ENCODE measurements around the gene CNOT2.
A peak's percentile ranks its signal among the peaks of the same experiment; 100 is the strongest.

Gene CNOT2

DNA sequence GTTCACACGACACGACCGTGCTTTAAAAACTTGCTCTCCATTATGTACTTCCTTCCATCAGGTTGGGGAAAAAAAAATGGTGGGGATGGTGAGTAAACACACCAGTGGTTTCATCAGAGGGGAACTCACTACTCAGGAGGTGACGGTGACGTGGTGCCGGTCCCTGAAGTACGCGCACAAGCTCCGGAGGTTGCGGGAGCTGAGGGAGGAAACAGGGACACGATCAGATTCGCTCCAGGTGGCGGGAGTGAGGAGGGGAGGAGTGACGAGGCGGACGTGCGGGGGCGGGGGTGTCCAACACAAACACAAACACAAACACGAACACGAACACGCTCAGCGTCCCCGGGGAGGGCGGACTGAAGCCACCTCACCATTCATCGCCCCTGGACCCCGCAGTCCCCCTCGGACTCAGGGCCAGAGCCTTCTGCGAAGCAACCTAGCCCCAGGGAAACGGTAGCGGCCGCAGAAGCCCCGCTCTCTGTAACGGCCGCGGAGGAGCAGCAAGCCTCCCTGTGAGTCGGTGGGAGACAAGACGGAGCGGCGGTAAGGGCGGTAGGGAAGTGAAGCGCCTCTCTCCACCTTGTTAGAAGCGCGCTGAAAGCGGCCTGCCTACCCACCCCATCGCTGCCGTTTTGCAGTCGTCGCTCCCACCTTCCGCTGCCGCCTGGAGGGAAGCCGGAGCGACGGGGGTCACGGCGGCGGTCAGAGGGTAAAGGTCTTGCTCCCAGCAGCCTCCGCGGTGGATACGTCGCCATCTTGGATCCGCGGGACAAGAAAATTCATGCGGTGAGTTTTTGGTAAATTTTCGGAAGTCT, at the start of gene CNOT2:
CNOT2 (plus strand) TSS at position 739 of the 815 bp plus-strand sequence. CDS start 34,794 bp downstream, outside the sequence.
- DNase-seq (ENCODE audit: low read depth): peak; percentile 97
- peak within 1 kb of the TSS; percentile 83 for H3K4me3 ChIP-seq (ENCODE audit: low read depth, low read length)
- TF ChIP-seq MYC (IDR thresholded peaks at IDR 0.05; ENCODE audit: low read depth, low read length) (peak; percentile 71), POLR2A (IDR thresholded peaks at IDR 0.05; ENCODE audit: extremely low read depth, insufficient read length) (peak; percentile 54), CTCF (IDR thresholded peaks at IDR 0.05; ENCODE audit: low read depth, low read length) (no peak)
- TF ChIP-seq, protein P1, sequence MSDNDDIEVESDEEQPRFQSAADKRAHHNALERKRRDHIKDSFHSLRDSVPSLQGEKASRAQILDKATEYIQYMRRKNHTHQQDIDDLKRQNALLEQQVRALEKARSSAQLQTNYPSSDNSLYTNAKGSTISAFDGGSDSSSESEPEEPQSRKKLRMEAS (IDR thresholded peaks at IDR 0.05; ENCODE audit: low read depth, low read length): peak; percentile 78

DNA sequence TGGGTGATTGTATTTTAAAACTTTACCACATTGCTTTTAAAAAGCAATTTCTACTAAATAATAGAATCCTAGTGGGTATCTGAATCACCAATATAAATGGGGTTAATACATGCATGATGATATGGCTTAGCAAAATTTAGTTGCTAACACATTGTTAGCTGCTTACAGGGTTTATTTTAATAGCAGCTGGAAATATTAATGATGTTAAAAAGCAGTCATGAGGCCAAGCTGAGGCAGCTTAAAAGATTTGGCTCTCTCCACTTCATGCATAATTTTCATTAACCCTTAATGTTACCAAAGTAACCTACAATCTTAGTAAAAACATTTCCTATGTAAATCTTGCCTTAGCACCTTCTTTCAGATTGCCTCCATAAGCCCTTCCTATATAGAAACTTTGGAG, 49.2 kb upstream of the CNOT2 start:
- DNase-seq (ENCODE audit: low read depth): no peak
- no peak for TF ChIP-seq CTCF (IDR thresholded peaks at IDR 0.05; ENCODE audit: low read depth, low read length)
- TF ChIP-seq, protein P1 (IDR thresholded peaks at IDR 0.05; ENCODE audit: low read depth, low read length): no peak
- no peak for TF ChIP-seq POLR2A (IDR thresholded peaks at IDR 0.05; ENCODE audit: extremely low read depth, insufficient read length)
- no peak for TF ChIP-seq MYC (IDR thresholded peaks at IDR 0.05; ENCODE audit: low read depth, low read length)
- H3K4me3 ChIP-seq (ENCODE audit: low read depth, low read length): no peak overlapping the region

- no peak overlapping the region for H3K4me3 ChIP-seq (ENCODE audit: low read depth, low read length)
- TF ChIP-seq, protein P1 (IDR thresholded peaks at IDR 0.05; ENCODE audit: low read depth, low read length): no peak
- TF ChIP-seq MYC (IDR thresholded peaks at IDR 0.05; ENCODE audit: low read depth, low read length): no peak
- no peak for TF ChIP-seq POLR2A (IDR thresholded peaks at IDR 0.05; ENCODE audit: extremely low read depth, insufficient read length)
- no peak for TF ChIP-seq CTCF (IDR thresholded peaks at IDR 0.05; ENCODE audit: low read depth, low read length)
- no peak for DNase-seq (ENCODE audit: low read depth)
Observed at GRCh38 chr12:70196811-70197281, 46.4 kb upstream of the CNOT2 start.

DNA sequence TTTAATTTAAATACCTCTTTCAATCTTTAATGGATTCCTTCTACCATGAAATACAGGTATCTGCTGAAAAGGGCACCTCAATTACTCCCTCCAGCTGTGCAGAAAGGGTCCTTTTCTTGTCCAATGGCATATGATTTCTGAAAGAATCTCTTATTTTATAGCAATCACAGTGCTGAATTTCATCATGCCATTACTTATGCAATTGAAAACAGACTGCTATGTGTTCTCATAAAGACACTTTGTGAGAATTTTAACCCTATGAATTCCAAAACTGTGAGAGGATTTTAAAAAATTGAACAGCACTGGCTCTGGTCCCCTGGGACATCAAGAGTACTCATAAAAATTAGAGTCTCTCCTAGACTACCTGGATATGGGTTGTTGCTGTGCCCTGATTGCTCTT, 45.9 kb upstream of the CNOT2 start:
- no peak for DNase-seq (ENCODE audit: low read depth)
- H3K4me3 ChIP-seq (ENCODE audit: low read depth, low read length): no peak overlapping the region
- no peak for TF ChIP-seq POLR2A (IDR thresholded peaks at IDR 0.05; ENCODE audit: extremely low read depth, insufficient read length)
- TF ChIP-seq CTCF (IDR thresholded peaks at IDR 0.05; ENCODE audit: low read depth, low read length): no peak
- TF ChIP-seq, protein P1 (IDR thresholded peaks at IDR 0.05; ENCODE audit: low read depth, low read length): no peak
- TF ChIP-seq MYC (IDR thresholded peaks at IDR 0.05; ENCODE audit: low read depth, low read length): no peak

DNA sequence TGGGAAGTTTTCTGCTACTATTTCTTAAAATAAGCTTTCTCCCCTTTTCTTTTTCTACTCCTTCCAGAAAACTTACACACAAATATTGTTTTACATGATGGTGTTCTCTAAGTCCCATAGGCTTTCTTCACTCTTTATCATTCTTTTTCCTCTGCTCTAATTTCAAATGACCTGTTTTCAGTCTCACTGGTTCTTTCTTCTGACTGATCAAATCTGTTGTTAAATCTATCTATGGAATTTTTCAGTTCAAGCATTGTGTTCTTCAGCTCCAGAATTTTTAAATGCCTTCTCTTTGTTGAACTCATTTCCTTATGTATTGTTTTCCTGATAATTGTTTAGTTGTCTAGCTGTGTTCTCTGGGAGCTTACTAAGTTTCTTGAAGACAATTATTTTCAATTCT, 29.5 kb upstream of the CNOT2 start:
- TF ChIP-seq POLR2A (IDR thresholded peaks at IDR 0.05; ENCODE audit: extremely low read depth, insufficient read length) (no peak), CTCF (IDR thresholded peaks at IDR 0.05; ENCODE audit: low read depth, low read length) (no peak), MYC (IDR thresholded peaks at IDR 0.05; ENCODE audit: low read depth, low read length) (no peak)
- TF ChIP-seq, protein P1 (IDR thresholded peaks at IDR 0.05; ENCODE audit: low read depth, low read length): no peak
- no peak for DNase-seq (ENCODE audit: low read depth)
- H3K4me3 ChIP-seq (ENCODE audit: low read depth, low read length): no peak overlapping the region
